ENCODE measurements around the gene MYOM3.

DNA sequence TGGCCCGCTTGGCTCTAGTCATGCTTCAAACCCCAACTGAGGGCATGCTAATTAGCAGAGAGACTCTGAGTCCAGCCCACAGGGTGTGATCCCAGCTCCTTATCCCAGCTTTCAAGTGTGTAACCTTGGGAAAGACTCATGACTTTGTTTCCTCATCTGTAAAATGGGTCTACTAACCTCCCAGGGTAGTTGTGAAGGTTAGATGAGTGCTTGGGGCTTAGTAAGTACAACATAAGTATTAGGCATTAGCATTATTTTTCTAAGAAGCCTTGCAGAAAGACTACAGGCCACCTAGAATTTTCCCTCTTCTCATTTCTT, 2.8 kb downstream of the MYOM3 start:
- no peak for TF ChIP-seq CHD4 (IDR thresholded peaks at IDR 0.05; ENCODE audit: borderline replicate concordance)
- TF ChIP-seq SMC3 (IDR thresholded peaks at IDR 0.05) = no peak
- TF ChIP-seq, protein P1, sequence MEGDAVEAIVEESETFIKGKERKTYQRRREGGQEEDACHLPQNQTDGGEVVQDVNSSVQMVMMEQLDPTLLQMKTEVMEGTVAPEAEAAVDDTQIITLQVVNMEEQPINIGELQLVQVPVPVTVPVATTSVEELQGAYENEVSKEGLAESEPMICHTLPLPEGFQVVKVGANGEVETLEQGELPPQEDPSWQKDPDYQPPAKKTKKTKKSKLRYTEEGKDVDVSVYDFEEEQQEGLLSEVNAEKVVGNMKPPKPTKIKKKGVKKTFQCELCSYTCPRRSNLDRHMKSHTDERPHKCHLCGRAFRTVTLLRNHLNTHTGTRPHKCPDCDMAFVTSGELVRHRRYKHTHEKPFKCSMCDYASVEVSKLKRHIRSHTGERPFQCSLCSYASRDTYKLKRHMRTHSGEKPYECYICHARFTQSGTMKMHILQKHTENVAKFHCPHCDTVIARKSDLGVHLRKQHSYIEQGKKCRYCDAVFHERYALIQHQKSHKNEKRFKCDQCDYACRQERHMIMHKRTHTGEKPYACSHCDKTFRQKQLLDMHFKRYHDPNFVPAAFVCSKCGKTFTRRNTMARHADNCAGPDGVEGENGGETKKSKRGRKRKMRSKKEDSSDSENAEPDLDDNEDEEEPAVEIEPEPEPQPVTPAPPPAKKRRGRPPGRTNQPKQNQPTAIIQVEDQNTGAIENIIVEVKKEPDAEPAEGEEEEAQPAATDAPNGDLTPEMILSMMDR (IDR thresholded peaks at IDR 0.05) = no peak
- no peak for TF ChIP-seq JUN (IDR thresholded peaks at IDR 0.05)
- TF ChIP-seq HDAC2 (IDR thresholded peaks at IDR 0.05) = no peak
- TF ChIP-seq EP300 (IDR thresholded peaks at IDR 0.05) = no peak
- TF ChIP-seq, protein P2, sequence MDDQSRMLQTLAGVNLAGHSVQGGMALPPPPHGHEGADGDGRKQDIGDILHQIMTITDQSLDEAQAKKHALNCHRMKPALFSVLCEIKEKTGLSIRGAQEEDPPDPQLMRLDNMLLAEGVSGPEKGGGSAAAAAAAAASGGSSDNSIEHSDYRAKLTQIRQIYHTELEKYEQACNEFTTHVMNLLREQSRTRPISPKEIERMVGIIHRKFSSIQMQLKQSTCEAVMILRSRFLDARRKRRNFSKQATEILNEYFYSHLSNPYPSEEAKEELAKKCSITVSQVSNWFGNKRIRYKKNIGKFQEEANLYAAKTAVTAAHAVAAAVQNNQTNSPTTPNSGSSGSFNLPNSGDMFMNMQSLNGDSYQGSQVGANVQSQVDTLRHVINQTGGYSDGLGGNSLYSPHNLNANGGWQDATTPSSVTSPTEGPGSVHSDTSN (IDR thresholded peaks at IDR 0.05) = no peak
- TF ChIP-seq POLR2A (IDR thresholded peaks at IDR 0.05; ENCODE audit: low read length) = no peak
- TF ChIP-seq MYC (IDR thresholded peaks at IDR 0.05; ENCODE audit: borderline replicate concordance, low read length) = no peak
- TF ChIP-seq CBX2 (IDR thresholded peaks at IDR 0.05; ENCODE audit: borderline replicate concordance, low read depth) = no peak
- TF ChIP-seq, protein P3, sequence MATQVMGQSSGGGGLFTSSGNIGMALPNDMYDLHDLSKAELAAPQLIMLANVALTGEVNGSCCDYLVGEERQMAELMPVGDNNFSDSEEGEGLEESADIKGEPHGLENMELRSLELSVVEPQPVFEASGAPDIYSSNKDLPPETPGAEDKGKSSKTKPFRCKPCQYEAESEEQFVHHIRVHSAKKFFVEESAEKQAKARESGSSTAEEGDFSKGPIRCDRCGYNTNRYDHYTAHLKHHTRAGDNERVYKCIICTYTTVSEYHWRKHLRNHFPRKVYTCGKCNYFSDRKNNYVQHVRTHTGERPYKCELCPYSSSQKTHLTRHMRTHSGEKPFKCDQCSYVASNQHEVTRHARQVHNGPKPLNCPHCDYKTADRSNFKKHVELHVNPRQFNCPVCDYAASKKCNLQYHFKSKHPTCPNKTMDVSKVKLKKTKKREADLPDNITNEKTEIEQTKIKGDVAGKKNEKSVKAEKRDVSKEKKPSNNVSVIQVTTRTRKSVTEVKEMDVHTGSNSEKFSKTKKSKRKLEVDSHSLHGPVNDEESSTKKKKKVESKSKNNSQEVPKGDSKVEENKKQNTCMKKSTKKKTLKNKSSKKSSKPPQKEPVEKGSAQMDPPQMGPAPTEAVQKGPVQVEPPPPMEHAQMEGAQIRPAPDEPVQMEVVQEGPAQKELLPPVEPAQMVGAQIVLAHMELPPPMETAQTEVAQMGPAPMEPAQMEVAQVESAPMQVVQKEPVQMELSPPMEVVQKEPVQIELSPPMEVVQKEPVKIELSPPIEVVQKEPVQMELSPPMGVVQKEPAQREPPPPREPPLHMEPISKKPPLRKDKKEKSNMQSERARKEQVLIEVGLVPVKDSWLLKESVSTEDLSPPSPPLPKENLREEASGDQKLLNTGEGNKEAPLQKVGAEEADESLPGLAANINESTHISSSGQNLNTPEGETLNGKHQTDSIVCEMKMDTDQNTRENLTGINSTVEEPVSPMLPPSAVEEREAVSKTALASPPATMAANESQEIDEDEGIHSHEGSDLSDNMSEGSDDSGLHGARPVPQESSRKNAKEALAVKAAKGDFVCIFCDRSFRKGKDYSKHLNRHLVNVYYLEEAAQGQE (IDR thresholded peaks at IDR 0.05) = no peak
- TF ChIP-seq, protein P4, sequence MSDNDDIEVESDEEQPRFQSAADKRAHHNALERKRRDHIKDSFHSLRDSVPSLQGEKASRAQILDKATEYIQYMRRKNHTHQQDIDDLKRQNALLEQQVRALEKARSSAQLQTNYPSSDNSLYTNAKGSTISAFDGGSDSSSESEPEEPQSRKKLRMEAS (IDR thresholded peaks at IDR 0.05) = no peak
- no peak for TF ChIP-seq RFX5 (IDR thresholded peaks at IDR 0.05)

Measured in A549 (cell line).